ENCODE data around the gene HPCAL1. TPM values are rescaled to one million over a fixed set of nuclear protein-coding genes. Genes with fewer than 3 reads are reported as not detected.

The HPCAL1 gene
- total RNA-seq, 1 donor from 2014 or later, result 77.1 TPM

Other genes starting within 250 kb of the HPCAL1 start
- 0.24 and 0.63 TPM in 2 replicates for gene CYS1, start 222.5 kb upstream of the HPCAL1 start, total RNA-seq
- gene RRM2, start 180.2 kb upstream of the HPCAL1 start, total RNA-seq, result 378 and 383 TPM in 2 replicates
- 267 and 273 TPM in 2 replicates for gene ODC1, start 145.4 kb downstream of the HPCAL1 start, total RNA-seq

Measured in activated CD4-positive, alpha-beta T cell treated with anti-CD3 and anti-CD28 coated beads, Interleukin-2, amount 10 ng/mL, durations not matched to agents 24 days and 14 days (primary cell).